ENCODE data around the gene GANAB. TPM values are rescaled to one million over a fixed set of nuclear protein-coding genes. Genes with fewer than 3 reads are reported as not detected.

GANAB gene
- total and polyA plus RNA-seq, 2 of the 13 experiments (the other 11 are each of a cell fraction or from before 2014, with no cell fraction given), result 99.5 to 234 TPM

DNA sequence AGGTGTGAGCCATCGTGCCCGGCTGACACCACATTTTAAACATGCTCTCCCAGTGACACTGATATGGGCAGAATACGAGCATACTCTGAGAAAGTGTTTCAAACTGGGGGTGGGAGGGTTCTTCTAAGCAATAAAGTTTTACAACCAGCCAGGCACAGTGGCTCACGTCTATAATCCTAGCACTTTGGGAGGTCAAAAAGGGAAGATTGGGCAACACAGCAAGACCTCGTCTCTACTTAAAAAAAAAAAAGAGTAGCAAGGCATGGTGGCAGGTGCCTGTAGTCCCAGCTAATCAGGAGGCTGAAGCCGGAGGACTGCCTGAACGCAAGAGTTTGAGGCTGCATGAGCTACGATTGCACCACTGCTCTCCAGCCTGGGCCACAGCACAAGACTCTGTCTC lies 2.2 kb downstream of the GANAB start:
- H3K79me2 ChIP-seq (ENCODE audit: insufficient read depth, low read length), result peaks cover 44% of the 10 kb centered on the region
- H3K27ac ChIP-seq (ENCODE audit: extremely low read length, insufficient read depth, low read length), result peak overlapping the region; percentile 98
- in situ Hi-C loops (cut with HindIII; ENCODE audit: extremely low pct_ligation_motif_present, low pct_unique_long_range_greater_than_20kb) (no loop called here), intact Hi-C loops (cut with micrococcal nuclease; ENCODE audit: unreplicated experiment) (no loop called here)
- FAIRE-seq (no peak), ATAC-seq (no peak), DNase-seq (ENCODE audit: low spot score) (no peak)
- TF ChIP-seq FOXJ3 (CRISPR knock-in tag; IDR thresholded peaks at IDR 0.05; ENCODE audit: borderline replicate concordance) (no peak), CHD2 (IDR thresholded peaks at IDR 0.05; ENCODE audit: low read depth, low read length) (no peak), ZNF333 (CRISPR knock-in tag; IDR thresholded peaks at IDR 0.05; ENCODE audit: borderline replicate concordance) (no peak), REPIN1 (CRISPR knock-in tag; IDR thresholded peaks at IDR 0.05; ENCODE audit: borderline replicate concordance, low read depth) (no peak), PCBP1 (IDR thresholded peaks at IDR 0.05; ENCODE audit: borderline replicate concordance, low read depth, low read length) (no peak), ARID2 (CRISPR knock-in tag; IDR thresholded peaks at IDR 0.05; ENCODE audit: borderline replicate concordance) (no peak), TBP (CRISPR knock-in tag; IDR thresholded peaks at IDR 0.05) (no peak), ZNF740 (CRISPR knock-in tag; IDR thresholded peaks at IDR 0.05) (no peak), ZNF224 (CRISPR knock-in tag; IDR thresholded peaks at IDR 0.05) (no peak), MATR3 (CRISPR knock-in tag; IDR thresholded peaks at IDR 0.05) (no peak)
- CTCF ChIA-PET (ENCODE audit: low intra/inter-chr PET ratio, low total read pairs), result no interaction called here
- 91% methylated on average over 8 of the region's 8 CpGs for WGBS (ENCODE audit: low lambda C conversion rate)
- peak overlapping the region; percentile 100; the same call in 1 of the 2 replicates for H3K9ac ChIP-seq (ENCODE audit: insufficient read depth, low read depth, low read length)
- H3K36me3 ChIP-seq (replicated peaks in 1 of 2; ENCODE audit: control insufficient read depth in 1 of 2, insufficient read depth in 2 of 2, low read length in 2 of 2), result peaks cover 2 to 23% of the 10 kb centered on the region in 2 experiments; a peak in 4 of 5 replicates
- no peak overlapping the region for H2AFZ ChIP-seq (ENCODE audit: low read length)
- H3K27me3 ChIP-seq (ENCODE audit: control insufficient read depth in 1 of 2, insufficient read depth in 2 of 2, low read length in 2 of 2), result no peaks in the 10 kb centered on the region
- H4K20me1 ChIP-seq (ENCODE audit: insufficient read depth, low read length), result peaks cover 8% of the 10 kb centered on the region
- POLR2A ChIA-PET, result interaction anchor here (0.7 to 5.0 kb wide), 14 partner anchors 9 to 197 kb away, joined by 3 to 98 read pairs (median 15); partner anchors contain the start of genes B3GAT3, C11orf98, CSKMT and EEF1G
- peaks cover 69% of the 10 kb centered on the region for H3K4me1 ChIP-seq (ENCODE audit: insufficient read depth, low read length)
- no peaks in the 10 kb centered on the region for H3K9me3 ChIP-seq (ENCODE audit: low read length)
- no peak overlapping the region; a peak in 1 of 6 replicates for H3K4me3 ChIP-seq (replicated peaks in 1 of 3; ENCODE audit: insufficient read depth in 1 of 3, low read depth in 2 of 3, low read length in 3 of 3)
- BruUV-seq (replicated peaks), result no TSS peak
- no peak overlapping the region; the same call in 1 of the 2 replicates for H3K4me2 ChIP-seq (ENCODE audit: low read depth, low read length)
